Measurements from ENCODE around the gene RPRD1A.

RPRD1A gene

GRCh38 chr18:35948080-35948479 is 119.3 kb downstream of the RPRD1A start:
- Histone ChIP-seq H3K4me3 (replicated peaks; ENCODE audit: insufficient read depth, low read length) (no peak overlapping the region), H3K27ac (replicated peaks) (no peak overlapping the region), H3K27me3 (ENCODE audit: insufficient read depth, poor library complexity, severe bottlenecking) (no peaks in the 10 kb centered on the region)
- DNase-seq (ENCODE audit: low read depth in 1 of 2, low spot score in 1 of 2), result no peak
- no peak for TF ChIP-seq GABPA (IDR thresholded peaks at IDR 0.05; ENCODE audit: low read depth)
- no peak for TF ChIP-seq CTCF (IDR thresholded peaks at IDR 0.05; ENCODE audit: insufficient read depth, low read length)
- TF ChIP-seq POLR2AphosphoS5 (IDR thresholded peaks at IDR 0.05; ENCODE audit: low read depth), result no peak
- TF ChIP-seq SPI1 (IDR thresholded peaks at IDR 0.05; ENCODE audit: borderline replicate concordance, low read depth), result no peak
- TF ChIP-seq REST (IDR thresholded peaks at IDR 0.05; ENCODE audit: insufficient replicate concordance, low read depth), result no peak

- DNase-seq (ENCODE audit: low read depth in 1 of 2, low spot score in 1 of 2), result no peak
- H3K27ac ChIP-seq (replicated peaks), result no peak overlapping the region
- H3K4me3 ChIP-seq (replicated peaks; ENCODE audit: insufficient read depth, low read length), result no peak overlapping the region
- no peak for TF ChIP-seq SPI1 (IDR thresholded peaks at IDR 0.05; ENCODE audit: borderline replicate concordance, low read depth)
- TF ChIP-seq CTCF (IDR thresholded peaks at IDR 0.05; ENCODE audit: insufficient read depth, low read length), result no peak
- TF ChIP-seq POLR2AphosphoS5 (IDR thresholded peaks at IDR 0.05; ENCODE audit: low read depth), result no peak
- TF ChIP-seq REST (IDR thresholded peaks at IDR 0.05; ENCODE audit: insufficient replicate concordance, low read depth), result no peak
- no peak for TF ChIP-seq GABPA (IDR thresholded peaks at IDR 0.05; ENCODE audit: low read depth)
- H3K27me3 ChIP-seq (ENCODE audit: insufficient read depth, poor library complexity, severe bottlenecking), result peaks cover 2% of the 10 kb centered on the region
Measured at GRCh38 chr18:35942661-35943060, 124.7 kb downstream of the RPRD1A start.

- no peak overlapping the region for H3K4me3 ChIP-seq (replicated peaks; ENCODE audit: insufficient read depth, low read length)
- no peak for TF ChIP-seq REST (IDR thresholded peaks at IDR 0.05; ENCODE audit: insufficient replicate concordance, low read depth)
- no peak for TF ChIP-seq SPI1 (IDR thresholded peaks at IDR 0.05; ENCODE audit: borderline replicate concordance, low read depth)
- TF ChIP-seq CTCF (IDR thresholded peaks at IDR 0.05; ENCODE audit: insufficient read depth, low read length), result no peak
- no peak for TF ChIP-seq POLR2AphosphoS5 (IDR thresholded peaks at IDR 0.05; ENCODE audit: low read depth)
- TF ChIP-seq GABPA (IDR thresholded peaks at IDR 0.05; ENCODE audit: low read depth), result no peak
- DNase-seq (ENCODE audit: low read depth in 1 of 2, low spot score in 1 of 2), result no peak
- peaks cover 2% of the 10 kb centered on the region for H3K27me3 ChIP-seq (ENCODE audit: insufficient read depth, poor library complexity, severe bottlenecking)
- no peak overlapping the region for H3K27ac ChIP-seq (replicated peaks)
Measured at GRCh38 chr18:35942133-35942532, 125.2 kb downstream of the RPRD1A start.

All from HL-60 (cell line).